Activated CD4-positive, alpha-beta T cell treated with anti-CD3 and anti-CD28 coated beads, Interleukin-2, amount 50 U/mL, for 16 hours (primary cell): ENCODE data around the gene FBXL17.
A peak's percentile ranks its signal among the peaks of the same experiment; 100 is the strongest.

ENCODE experiments used
- DNase-seq: peaks from one replicate; pipeline ENCODE4 v3.0.0-alpha.2; 2020

Gene FBXL17

DNA sequence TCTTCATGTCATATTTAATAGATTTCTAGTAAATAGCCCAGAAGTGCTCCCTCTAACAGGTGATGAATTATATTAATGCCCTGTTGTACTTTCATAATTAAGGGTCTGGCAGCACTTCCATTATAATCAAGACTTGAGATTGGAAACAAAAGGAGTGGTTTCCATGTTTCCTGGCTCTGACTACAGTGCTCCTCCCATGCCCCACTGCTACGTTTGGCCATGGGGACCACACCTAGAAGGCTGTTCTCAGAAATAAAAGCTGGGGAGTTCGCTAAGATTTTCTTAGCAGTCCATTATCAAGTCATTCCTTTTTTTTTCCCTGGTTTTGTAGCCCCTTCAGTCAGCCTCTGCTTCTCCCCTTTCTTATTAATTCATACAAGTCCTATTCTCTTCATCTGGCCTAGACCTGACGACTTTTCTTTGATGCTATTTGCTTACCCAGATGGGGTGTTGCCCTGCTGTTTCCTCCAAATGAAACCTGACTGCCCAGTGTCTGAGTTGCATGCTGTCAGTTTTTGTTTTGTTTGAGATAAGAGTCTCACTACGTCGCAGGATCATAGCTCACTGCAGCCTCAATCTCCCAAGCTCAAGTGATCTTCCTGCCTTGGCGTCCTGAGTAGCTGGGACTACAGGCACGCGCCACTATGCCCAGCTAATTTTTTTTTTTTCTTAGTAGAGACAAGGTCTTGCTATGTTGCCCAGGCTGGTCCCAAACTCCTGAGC is 399.0 kb downstream of the FBXL17 start:
- no peak for DNase-seq

DNA sequence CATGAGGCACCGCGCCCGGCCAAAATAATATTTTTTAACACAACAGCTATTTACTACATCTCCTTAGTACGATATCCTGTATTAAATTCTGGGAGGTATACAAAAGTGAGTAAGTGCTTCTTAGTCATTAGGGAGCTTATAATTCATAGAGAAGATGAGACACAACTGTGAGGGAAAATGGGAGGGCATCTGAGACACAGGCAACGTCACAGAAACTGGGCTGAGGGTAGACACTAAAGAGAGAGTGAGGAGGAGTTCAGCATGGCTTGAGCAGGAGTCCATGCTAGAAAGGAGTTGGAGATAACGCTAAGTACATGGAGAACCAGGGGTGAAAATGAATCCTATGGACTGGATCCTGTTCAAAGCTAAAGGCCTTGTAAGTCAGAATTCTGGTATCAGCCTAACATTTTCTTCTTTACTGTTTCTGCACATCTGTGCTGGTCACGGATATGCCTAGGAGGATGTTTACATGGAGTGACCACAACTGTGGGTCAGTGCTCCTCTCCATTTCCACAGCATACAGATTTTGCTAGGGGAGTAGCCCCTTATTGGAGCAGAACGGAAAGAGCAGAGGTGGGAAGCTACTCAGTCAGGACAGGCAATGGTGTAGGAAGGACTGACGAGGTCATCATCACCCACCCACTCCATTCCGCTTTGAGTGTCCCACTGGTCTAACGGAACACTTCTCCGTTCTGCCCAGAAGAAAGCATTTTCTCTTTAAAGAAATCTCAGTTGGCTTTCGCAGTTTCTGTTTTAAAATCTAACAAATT is 400.8 kb downstream of the FBXL17 start:
- no peak for DNase-seq

DNA sequence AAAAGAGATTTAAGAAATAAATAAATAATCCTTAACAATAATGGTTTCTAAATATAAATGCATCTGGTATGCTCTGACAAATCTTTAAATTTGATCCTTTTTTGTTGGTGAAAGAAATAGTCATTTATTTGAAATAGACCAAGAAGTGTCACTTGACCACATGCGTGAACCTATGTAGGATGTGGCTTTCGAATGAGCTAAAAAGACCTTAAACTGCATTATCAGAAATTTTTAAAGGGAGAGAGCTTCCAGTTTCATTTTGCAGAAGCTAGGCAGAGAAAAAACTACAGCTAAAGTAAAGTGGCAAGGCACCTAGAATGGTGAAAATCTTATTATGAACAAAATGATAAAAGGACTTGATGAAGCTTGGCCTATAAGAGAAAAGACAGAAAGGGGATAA is 402.0 kb downstream of the FBXL17 start:
- peak; percentile 6 for DNase-seq

DNA sequence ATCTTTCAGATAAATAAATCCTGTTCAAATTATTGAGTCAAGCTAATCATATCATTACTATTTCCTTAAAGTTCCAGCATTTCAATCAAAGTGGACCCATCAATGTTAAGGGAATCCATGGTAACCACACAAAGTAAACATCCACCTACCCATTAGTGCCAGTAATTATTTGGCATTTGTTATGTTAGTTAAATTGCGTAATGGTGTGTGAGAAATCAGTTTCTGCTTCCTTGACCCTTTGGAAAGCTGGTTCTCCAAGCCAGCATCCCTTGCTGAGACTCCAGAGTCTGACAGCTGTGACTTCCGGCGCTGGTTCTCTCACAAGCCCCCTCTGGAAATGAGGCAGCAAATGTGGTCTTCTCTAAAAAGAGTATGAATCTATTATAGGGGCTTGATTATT is 402.6 kb downstream of the FBXL17 start:
- DNase-seq = no peak

DNA sequence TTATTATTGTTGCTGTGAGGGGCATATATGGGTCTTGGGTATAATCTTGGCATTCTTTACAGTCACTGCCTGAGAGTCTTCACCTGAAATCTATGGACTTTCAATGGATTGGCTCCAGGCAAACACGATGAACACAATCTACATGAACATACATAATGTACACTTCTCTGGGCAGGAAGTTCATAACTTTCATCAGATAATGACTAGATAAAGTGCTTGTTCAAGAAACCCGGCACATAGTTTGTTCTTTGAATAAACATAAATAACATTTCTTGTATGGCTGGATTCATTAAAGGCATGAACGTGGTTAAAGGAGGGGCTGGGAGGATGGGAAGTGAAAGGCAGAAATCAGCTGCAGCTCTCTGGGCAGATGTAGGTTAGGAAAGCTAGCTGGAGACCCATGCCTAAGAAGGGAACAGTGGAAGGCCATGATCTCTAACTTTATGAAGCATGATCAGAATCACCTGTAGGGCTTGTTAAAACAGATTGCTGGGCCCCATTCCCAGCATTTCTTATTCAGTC is 404.3 kb downstream of the FBXL17 start:
- DNase-seq = no peak

DNA sequence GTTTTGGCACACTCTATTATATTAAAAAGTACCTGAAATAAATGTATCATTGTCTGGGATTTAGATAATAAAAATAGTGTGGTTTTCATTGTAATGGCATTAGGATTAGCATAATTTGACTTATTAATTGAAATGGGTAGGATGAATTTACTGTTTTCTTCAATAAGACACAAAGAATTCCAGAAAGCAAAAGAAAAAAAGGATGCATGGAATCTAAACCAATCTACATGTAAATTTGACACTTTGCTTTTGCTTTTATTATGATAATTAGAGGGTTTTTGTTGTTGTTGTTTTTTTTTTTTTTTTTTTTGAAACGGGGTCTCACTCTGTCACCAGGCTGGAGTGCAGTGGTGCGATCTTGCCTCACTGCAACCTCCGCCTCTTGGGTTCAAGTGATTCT is 406.3 kb downstream of the FBXL17 start:
- DNase-seq = no peak

DNA sequence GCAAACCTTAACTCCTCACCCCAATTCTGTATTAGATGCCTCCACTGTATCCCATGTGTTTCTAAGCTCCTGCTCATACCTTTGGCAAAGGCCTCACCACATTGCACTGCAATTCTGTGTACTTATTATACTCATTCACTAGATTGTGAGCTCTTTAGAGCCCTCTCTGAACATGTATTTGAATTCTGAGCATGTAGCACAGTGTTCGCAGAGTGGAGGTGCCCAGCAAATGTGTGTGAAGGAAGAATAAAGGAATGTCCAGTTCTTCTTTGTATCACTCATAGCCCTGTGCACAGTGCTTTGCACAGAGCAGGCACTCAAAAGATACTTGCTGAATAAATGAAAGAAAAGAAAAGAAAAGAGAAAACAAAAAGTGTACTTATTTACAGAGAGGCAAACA is 410.1 kb downstream of the FBXL17 start:
- DNase-seq = no peak

DNA sequence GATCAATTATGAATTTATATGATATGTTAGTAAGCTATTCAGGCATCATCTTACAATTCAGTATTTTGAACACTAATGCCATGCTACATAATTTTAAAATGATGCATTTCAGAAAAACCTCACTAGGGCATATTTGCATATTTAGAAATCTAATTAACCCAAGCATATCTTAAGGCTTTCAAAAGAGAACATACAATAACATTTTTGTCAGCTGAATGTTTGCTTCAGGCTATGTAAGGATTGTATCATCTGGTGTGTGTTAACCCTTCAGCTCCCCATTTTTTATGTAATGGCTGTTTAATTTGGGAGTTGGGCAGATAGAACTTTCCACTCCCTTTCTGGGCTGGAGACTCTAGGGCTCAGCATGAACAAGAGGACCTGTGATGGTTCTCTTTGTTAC is 412.1 kb downstream of the FBXL17 start:
- DNase-seq = no peak

DNA sequence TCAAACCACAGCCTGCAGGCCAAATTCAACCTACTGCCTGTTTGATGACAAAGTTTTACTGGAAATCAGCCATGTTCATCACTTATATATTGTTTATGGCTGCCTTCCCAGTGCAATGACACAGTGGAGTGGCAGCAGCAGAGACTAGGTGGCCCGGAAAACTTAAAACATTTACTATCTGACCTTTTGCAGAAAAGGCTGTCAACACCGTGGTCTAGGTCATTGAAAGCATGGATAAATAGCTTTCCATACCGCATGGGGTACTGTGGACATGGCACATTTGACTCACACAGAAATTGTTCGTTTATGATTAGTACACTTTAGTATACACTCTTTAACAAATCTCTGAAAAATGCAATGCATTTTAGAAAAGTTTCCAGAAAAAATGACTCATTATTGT is 412.9 kb downstream of the FBXL17 start:
- no peak for DNase-seq

DNA sequence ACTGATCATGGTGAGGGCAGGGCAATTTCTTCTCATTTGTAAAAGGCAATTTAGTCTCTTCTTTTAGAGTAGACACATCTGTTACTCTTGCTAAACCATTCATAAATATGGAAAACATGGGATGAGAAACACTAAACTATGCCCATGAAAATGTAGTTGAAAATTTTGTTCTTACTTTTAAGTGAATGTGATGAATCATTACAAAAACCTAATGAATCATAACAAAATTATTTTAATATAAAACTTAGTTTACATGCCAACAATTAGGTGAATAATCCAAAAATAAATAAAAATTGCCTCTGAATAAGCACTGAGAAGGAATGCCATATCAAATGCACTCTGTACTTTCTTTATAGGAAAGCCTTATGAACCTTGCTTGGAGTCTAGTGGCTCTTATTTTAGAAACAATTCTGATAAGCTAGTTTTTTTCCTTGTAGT is 413.5 kb downstream of the FBXL17 start:
- no peak for DNase-seq

DNA sequence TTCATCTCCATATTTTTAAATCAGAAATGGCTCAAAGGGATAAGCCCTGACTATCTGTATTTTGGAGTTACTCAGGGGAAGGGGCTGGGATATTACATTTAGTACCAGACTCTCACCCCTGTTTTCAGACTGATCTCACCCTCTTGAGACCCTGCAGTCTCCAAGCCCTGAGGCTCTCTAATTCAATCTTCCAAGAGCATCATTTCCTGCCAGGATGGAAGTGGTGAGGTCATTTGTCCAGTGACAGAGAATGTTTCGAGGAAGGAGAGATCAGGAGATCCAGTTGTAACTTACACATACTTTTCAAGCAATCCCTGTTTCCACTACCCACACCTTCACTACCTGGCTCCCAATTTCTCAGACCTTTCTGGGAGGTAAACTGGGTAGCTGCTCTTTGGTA is 415.7 kb downstream of the FBXL17 start:
- DNase-seq = no peak

DNA sequence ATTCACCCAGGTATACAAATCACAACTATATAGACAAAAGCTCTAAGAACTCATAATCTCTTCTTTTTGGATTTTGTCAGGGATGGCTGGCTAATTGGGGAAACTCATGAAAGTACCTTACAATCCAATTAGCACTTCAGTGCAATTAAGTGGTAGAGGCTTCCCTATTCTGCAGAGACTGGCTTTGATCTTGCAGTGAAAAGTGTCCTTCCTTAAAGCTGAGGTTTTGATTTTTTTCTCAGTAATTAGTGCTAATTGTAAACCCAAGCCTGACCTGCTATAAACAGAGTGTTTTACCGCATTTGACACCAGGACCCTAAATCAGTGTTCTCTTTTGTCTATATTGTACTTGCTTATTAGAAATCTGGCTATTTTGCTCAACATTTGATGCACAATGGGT is 417.2 kb downstream of the FBXL17 start:
- no peak for DNase-seq

DNA sequence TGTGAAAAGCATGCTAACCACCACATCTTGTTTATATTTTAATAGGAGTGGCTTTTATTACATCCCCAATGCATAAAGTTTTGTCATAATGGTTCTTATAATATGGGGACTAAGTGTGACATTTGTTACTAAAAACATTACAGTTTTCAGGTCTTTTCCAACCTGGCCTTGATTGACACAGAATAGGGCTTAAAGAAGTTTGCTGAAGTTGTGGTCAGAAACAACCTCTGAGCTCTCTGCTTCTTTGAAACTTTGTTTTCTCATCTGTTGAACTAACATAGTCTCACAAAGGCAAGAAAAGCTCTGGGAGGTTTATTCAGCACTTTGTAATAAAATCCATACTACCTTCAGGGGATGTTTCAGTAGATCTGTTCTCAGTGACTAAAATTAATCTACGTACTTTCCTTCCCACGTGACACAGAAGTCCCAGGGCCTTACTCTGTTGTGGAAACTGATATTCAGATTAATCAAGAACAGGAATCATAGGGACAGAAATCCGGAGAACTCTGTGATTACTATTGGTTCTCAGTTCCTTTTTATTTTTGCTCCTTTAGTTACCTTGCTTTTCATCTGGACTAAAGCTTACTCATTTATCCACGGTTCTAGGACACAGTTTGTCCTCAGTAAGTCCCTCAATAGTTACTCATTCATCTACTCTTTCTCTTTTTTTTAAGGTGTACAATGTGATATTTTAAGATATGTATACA is 422.2 kb downstream of the FBXL17 start:
- DNase-seq = no peak

DNA sequence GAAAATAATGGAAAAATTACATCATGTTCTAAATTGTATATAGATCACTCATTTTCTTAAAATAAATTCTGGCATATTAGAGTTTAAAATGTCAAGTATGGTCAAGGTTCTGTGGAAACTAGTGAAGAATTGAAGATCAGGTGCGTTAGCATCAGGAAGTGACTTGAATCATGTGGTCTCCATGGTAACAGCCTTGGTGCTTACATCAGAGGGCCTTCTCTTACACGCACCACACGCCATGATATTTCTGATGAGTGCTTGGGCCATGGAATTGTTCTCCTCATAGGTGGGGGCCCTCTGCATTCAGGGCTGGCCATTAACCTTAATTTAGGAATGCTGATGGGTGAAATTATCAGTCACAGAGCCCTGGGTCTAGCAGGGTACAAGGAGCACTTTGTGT is 423.0 kb downstream of the FBXL17 start:
- DNase-seq = no peak

DNA sequence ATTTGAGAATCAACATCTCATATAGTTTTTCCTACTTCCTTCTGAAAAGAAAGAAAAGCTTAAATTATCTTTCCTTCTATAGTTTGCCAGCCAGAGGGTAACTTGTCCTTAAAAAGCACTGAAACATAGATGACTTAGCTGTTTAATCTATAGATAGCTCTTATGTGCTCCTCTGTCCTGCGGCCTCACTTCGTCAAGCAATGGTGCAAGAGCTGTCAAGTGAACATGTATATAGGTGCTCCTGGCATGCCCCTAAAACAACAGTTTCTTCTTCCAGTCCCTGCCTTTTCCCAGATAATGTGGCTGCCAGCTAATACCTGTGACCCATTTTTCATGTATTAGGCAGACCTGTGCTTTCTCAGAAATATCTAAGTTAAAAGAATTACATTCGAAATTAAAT is 423.5 kb downstream of the FBXL17 start:
- no peak for DNase-seq

DNA sequence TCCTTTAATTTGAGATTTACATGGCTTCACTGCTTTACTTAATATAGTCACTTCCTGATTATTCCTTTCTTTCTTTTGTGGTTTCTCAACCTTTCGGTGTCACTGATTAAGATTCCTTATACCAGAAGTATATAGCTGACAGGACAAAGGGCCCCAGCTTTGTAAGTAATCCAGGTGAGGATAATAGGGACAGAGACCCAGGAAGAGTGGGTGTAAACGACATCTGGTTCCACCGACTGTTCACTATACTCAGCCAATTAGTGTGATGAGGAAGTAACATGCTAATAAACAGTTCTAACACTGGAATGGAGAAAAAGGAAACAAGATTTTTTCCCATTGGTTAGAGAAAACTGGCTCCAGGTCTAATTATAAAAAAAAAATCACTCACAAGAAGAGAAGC is 424.8 kb downstream of the FBXL17 start:
- no peak for DNase-seq

DNA sequence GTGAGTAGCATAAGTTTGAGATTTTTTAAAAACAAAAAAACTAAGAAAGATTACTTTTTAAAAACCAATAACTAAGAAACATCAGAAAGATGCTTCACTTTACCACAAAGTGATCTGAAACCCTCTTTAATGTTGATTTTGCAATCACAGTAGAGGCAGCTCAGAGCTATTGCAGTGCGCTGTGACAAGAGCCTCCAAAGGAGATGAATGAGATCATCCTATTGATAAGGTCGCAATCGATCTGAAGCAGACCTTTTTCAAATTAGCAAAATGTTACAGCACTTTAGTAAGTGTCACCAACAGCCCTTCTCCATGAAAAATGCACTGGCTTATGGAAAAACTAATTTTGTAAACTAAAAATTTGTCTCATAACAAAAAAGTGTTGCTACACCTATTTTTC is 426.6 kb downstream of the FBXL17 start:
- no peak for DNase-seq

DNA sequence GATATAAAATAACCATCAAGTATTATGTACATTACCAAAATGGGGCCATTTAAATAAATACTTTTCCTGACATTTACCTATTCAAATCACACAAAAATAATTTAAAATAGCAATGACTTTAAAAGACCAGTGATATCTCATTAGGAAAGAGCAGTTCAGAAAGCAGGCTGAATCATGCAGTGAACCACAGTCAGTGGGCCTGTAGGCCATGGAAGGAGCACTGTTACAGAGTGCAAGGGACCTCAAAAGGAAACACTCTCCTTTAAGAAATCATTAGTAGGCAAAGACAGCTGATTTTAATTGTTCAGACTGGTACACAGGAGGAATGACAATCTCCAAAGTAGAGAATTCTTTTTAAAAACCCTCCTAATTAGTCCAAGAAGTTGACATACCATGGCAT is 427.6 kb downstream of the FBXL17 start:
- DNase-seq = no peak

DNA sequence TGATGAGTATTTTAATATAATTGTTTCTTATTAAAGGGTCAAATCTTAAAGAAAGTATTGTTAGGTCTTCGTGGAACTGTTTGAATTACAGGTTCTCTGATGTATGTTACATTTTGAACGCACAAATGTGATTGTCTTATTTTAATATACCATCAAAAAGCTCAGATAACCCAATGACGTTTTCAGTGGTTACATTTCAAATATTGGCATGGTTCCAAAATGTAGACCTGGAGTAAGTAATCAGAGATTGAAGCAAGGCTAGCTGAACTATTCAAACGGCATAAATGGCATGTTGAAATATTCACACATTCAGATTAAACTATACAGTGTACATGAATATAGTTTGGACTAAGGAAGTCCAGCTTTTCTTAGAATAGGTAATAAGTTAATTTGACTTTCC is 429.4 kb downstream of the FBXL17 start:
- no peak for DNase-seq

DNA sequence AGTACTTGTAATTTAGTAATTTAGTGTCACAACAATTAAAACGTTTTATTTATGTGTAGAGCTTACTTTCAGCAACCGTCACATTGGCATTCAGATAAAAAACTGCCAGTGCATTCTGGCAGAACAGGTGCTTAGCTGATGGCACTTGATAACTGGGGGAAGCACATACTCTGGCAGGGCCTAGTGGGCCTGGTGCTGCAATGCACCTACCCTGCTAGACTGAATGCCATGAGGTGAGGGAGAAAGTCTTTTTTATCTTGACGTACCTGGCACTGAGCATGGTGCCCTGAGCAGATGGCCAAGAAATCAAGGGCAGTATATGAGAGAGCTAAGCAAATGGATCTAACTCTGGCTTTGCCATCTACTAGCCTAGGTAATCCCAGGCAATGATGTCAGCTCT is 430.6 kb downstream of the FBXL17 start:
- DNase-seq = no peak

DNA sequence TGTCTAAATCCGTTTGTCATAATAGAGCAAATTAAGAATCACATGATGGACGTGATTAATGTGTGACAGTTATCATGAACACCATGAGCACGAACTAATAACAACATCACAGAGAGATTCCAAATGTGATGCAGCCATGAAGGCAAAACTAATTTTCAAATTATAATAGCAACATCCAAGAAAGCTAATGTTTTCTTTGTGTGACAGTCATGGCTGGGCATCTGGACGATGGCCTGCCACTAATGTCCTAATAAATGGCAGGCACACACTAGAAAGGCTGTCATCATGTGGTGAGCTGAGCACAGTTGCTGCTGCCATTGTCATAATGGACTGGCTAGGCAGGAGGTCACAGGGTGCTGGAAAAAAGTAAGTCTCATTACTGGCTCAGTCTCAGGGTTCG is 431.1 kb downstream of the FBXL17 start:
- DNase-seq = no peak

DNA sequence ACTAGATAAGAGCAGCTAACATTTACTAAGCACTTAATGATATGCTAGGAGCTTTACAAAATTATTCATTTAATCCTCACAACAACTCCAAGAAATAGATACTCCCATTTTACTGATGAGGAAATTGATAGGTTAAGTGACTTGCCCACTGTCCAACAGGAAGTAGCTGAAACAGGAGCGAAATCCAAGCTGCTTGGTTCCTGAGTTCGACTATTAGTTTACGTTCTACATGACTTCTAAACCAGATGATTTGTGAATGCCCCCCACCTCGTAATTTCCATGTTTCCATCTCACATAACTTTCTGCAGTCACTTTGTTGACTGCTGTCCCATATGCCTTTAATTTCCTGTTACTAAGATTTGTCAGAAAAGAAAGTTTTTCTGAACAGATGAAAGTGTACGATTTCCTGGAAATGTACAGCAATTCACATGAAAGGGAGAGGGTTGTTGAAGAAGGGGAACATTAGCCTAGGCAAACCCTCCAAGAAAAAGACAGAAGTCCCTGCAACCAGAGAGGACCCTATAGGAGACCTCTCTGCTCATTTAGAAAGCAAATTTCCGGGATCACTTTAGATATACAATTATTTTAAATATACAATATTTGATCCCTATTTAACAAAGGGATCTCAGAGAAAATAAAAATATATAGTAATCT is 432.1 kb downstream of the FBXL17 start:
- no peak for DNase-seq

DNA sequence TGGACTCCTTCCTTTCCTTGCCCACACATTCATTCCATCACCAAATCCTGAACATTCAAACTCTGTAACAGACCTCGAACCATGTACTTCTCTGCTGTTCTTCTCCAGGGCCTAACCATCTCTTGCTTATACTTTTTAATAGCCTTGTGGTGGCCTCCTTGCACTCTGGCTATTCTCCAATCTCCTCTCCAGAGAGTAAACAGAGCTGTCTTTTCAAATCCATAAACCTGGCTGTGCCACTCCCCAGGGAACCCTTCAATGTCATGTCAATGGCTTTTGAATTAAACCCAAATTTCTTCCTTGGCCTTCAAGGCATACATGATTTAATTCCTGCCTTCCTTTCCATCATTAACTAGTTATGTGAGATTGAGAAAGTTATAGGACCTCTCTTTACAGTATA is 433.5 kb downstream of the FBXL17 start:
- no peak for DNase-seq
